ENCODE measurements around the gene ZMYM3.

Gene ZMYM3

GRCh38 chrX:71252221-71252620, 1.7 kb downstream of the ZMYM3 start:
- no peak for DNase-seq

GRCh38 chrX:71251466-71251973, 2.4 kb downstream of the ZMYM3 start:
- no peak for DNase-seq

GRCh38 chrX:71250841-71251240, 3.1 kb downstream of the ZMYM3 start:
- no peak for DNase-seq

GRCh38 chrX:71245159-71245558, 8.8 kb downstream of the ZMYM3 start:
- DNase-seq, result no peak

- DNase-seq, result no peak
Measured at GRCh38 chrX:71244359-71245128, 9.4 kb downstream of the ZMYM3 start.

- DNase-seq, result no peak
Measured at GRCh38 chrX:71241301-71241700, 12.6 kb downstream of the ZMYM3 start.

- DNase-seq, result no peak
Measured at GRCh38 chrX:71239781-71240180, 14.2 kb downstream of the ZMYM3 start.

- DNase-seq, result no peak
Measured at GRCh38 chrX:71236836-71237235, 17.1 kb downstream of the ZMYM3 start.

- DNase-seq, result no peak
Measured at GRCh38 chrX:71235482-71235881, 18.5 kb downstream of the ZMYM3 start.

- no peak for DNase-seq
Measured at GRCh38 chrX:71228063-71228642, 25.8 kb downstream of the ZMYM3 start.

- DNase-seq, result no peak
Measured at GRCh38 chrX:71227370-71228062, 26.4 kb downstream of the ZMYM3 start.

GRCh38 chrX:71225676-71226075, 28.3 kb downstream of the ZMYM3 start:
- DNase-seq, result no peak

GRCh38 chrX:71225009-71225408, 28.9 kb downstream of the ZMYM3 start:
- DNase-seq, result no peak

- no peak for DNase-seq
Measured at GRCh38 chrX:71224098-71224708, 29.7 kb downstream of the ZMYM3 start.

GRCh38 chrX:71222929-71223328, 31.0 kb downstream of the ZMYM3 start, which contains the start of gene GJB1:
Gene GJB1, plus strand, starts transcription at chrX:71223224. Its CDS starts 484 bp downstream, at chrX:71223708.
- no peak for DNase-seq

GRCh38 chrX:71221145-71221544, 32.8 kb downstream of the ZMYM3 start:
- no peak for DNase-seq

GRCh38 chrX:71217298-71217697, 36.6 kb downstream of the ZMYM3 start:
- DNase-seq, result no peak

GRCh38 chrX:71216485-71216884, 37.5 kb downstream of the ZMYM3 start:
- DNase-seq, result no peak

- DNase-seq, result no peak
Measured at GRCh38 chrX:71215338-71215912, 38.5 kb downstream of the ZMYM3 start.

- no peak for DNase-seq
Measured at GRCh38 chrX:71214604-71215337, 39.2 kb downstream of the ZMYM3 start.

- no peak for DNase-seq
Measured at GRCh38 chrX:71214152-71214551, 39.8 kb downstream of the ZMYM3 start.

- no peak for DNase-seq
Measured at GRCh38 chrX:71212536-71212935, 41.4 kb downstream of the ZMYM3 start.
